ENCODE measurements around the gene PPP5C. TPM values are rescaled to one million over a fixed set of nuclear protein-coding genes. Genes with fewer than 3 reads are reported as not detected.

The PPP5C gene
- total RNA-seq, 2 donors from 2014 or later, result 46.0 to 87.5 TPM

GRCh38 chr19:46351241-46352041, 4.6 kb downstream of the PPP5C start:
- Histone ChIP-seq H3K9me3 (no peaks in the 10 kb centered on the region), H3K27ac (peak overlapping the region; percentile 70), H3K36me3 (no peaks in the 10 kb centered on the region), H3K9ac (ENCODE audit: low read depth in 2 of 2, low read length in 2 of 2) (peak overlapping the region in 1 of 2 donors; percentile 74), H3K27me3 (no peaks in the 10 kb centered on the region), H3K4me1 (peaks cover 37% of the 10 kb centered on the region), H3K4me3 (no peak overlapping the region)
- intact Hi-C loops (cut with DNase I), result no loop called here
- TF ChIP-seq CTCF (IDR thresholded peaks at IDR 0.05), result no peak
- peak; percentile 43 for DNase-seq

- Histone ChIP-seq H3K4me3 (no peak overlapping the region), H3K9ac (ENCODE audit: low read depth in 2 of 2, low read length in 2 of 2) (no peak overlapping the region), H3K27me3 (no peaks in the 10 kb centered on the region), H3K27ac (no peak overlapping the region), H3K4me1 (peaks cover 30% of the 10 kb centered on the region), H3K9me3 (no peaks in the 10 kb centered on the region), H3K36me3 (no peaks in the 10 kb centered on the region)
- intact Hi-C loops (cut with DNase I), result no loop called here
- no peak for TF ChIP-seq CTCF (IDR thresholded peaks at IDR 0.05)
- DNase-seq, result no peak
Observed at GRCh38 chr19:46353730-46354528, 7.0 kb downstream of the PPP5C start.

- no peaks in the 10 kb centered on the region for H3K36me3 ChIP-seq
- no peak for TF ChIP-seq CTCF (IDR thresholded peaks at IDR 0.05)
- peaks cover 14% of the 10 kb centered on the region for H3K4me1 ChIP-seq
- H3K27ac ChIP-seq, result no peak overlapping the region
- intact Hi-C loops (cut with DNase I), result no loop called here
- H3K4me3 ChIP-seq, result no peak overlapping the region
- no peak overlapping the region for H3K9ac ChIP-seq (ENCODE audit: low read depth in 2 of 2, low read length in 2 of 2)
- DNase-seq, result no peak
- H3K9me3 ChIP-seq, result no peaks in the 10 kb centered on the region
- no peaks in the 10 kb centered on the region for H3K27me3 ChIP-seq
Observed at GRCh38 chr19:46355234-46356148, 8.6 kb downstream of the PPP5C start.

GRCh38 chr19:46356149-46357055, 9.5 kb downstream of the PPP5C start:
- no peak for TF ChIP-seq CTCF (IDR thresholded peaks at IDR 0.05)
- H3K9ac ChIP-seq (ENCODE audit: low read depth in 2 of 2, low read length in 2 of 2), result no peak overlapping the region
- no peaks in the 10 kb centered on the region for H3K27me3 ChIP-seq
- H3K36me3 ChIP-seq, result no peaks in the 10 kb centered on the region
- no peak for DNase-seq
- no peak overlapping the region for H3K27ac ChIP-seq
- H3K4me3 ChIP-seq, result no peak overlapping the region
- intact Hi-C loops (cut with DNase I), result no loop called here
- peaks cover 5% of the 10 kb centered on the region for H3K4me1 ChIP-seq
- H3K9me3 ChIP-seq, result no peaks in the 10 kb centered on the region
